Activated T-helper 9 cell treated with anti-CD3 and anti-CD28 coated beads, Interleukin-2, amount 50 U/mL, for 16 hours (primary cell): ENCODE data around the gene MAB21L3.

Experiments
- DNase-seq: peaks from one replicate; pipeline ENCODE4 v3.0.0-alpha.2; 2020; ENCODE audit warnings: low read depth

MAB21L3 gene

DNA sequence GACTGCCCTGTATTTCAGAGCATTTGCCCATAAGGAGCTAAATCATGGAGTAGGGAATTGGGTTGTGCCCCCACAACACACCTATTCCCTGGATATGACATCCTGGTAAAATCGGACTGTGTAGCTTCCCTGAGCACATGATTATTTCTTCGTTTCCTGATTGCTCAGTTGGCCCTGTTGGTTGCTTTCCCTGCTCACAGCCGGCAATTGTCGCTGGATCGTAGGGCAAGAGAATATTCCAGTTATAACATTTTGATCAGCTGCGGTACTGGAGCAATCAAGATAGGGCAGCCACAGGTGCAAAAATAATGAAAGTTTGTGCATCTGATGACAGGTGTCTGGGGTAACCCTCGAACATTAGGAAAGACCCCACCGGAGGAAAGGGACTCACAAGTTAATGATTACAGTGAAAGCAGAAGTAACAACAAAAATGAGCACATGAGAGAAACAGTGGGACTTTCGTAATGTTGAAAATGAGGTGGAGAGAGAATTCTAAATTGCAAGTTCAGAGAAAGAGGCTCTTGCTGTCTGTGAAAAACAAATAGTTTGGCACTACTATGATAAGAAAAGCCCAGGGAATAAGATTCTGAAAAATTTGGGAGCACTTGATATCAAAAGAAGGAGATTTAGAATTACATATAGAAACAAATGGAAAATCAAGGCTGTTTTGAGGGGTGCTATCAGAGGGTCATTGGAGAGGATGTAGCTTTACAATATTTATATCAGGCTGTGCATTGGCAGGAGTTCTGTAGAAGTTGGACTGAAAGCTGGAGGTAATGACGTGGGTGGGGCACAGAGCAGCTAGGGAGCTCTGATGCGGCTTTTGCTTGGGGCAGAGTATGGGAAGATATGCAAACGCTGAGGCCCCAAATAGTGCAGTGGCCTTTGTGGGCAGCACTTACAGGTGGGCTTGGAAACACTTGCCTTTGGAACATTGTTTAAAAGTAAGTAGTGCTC, at the start of gene MAB21L3:
Gene MAB21L3 (plus strand): TSS at position 833 of the 957 bp plus-strand sequence. CDS start 1,217 bp downstream, outside the sequence.
- no peak for DNase-seq

DNA sequence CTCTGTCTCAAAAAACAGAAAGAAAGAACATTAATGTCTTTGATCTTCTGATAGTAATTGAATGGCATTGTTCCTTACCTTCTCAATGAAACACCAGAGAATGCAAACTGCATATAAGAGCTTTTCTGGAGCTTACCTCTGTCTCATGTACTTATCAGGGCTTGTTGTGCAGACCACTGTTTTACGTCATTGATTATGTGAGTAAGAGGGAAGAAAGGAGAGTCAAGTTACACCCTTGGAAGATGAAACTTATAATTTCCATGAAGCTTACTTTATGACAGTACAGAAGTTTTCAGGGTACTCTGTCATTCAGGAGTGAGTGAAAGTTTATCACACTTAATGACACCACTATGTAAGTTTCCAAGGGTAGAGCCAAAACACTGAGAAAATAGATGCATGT, 49.0 kb upstream of the MAB21L3 start:
- no peak for DNase-seq

DNA sequence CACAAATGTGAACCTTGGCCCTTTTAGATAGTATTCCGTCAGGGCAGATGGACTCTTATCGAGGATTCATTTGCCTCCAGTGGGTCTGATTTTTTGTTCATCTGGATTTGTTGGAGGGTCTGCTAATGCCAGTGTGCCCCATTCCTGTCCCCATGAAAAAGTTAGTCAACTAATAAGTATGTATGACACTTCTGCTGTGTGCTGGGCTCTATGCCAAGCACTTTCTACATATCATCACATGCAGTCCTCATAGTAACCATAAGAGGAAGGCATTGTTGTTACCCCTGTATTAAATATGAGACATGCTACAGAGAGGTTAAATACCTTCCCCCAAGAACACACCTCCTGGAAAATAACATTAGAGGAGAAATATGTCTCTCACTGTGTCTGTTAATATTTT, 46.6 kb upstream of the MAB21L3 start:
- DNase-seq = no peak

DNA sequence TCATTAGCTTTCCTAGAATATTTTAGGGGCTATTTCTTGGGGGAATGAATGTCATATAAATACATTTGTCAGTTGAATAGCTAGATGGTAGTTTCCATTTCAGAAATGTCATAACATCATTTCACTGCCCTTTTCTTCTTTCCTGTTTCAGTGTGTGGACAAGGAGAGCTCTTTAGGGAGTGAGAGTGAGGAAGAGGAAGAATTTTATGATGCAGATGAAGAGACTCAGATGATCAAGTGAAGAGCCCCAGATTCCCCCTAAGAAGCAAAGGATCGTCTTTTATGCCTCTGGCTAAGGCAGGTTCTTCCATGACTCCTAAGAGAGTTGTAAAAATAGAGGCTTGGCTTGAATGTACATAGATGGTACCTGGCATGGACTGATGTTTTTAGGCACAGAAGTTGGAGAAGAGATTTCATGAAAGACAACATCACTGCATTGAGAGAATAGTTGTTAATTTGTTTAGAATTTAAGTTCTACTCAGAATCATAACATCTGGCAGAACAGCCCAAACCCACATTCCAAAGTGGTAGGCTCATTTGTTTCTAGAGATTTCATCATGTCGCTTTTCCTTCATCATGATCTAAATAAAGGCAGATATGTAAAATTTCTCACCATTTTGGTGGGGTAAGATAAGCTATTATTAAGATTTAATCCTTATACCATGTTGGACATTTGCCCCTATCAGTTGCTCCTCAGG, 44.2 kb upstream of the MAB21L3 start:
- no peak for DNase-seq

DNA sequence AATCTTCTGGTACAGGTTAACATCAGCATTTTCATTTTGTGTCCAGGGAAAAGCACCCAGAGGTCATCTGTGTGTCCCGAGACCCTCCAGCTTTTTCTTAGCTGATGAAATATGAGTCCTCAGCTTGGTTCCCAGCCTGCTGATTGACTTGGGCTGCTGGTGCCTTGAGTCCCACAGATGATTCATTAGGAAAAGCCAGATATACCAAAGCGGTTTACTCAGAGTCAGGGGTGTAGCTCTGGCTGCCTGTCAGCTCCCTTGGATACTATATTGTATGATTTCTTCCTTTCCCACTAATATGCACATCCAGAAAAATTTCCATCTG, 43.7 kb upstream of the MAB21L3 start:
- DNase-seq = no peak

DNA sequence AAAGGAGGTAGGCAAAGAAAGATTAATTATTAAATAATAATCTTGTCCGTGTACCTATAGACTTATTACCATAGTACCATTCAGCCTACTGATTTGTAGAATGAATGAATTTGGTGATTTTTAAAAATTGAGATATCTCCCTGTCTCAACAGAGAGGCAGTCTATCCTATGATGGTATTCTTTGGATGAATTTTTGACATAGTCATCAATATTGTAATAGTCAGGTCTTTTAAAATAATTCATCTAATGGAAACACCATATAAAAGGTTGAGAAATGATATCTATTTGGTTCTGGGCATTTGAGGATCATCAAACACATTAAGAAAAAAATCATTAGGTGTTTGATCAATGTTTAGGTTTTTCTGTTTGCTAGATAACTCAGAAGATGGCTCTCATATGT, 35.6 kb upstream of the MAB21L3 start:
- no peak for DNase-seq

DNA sequence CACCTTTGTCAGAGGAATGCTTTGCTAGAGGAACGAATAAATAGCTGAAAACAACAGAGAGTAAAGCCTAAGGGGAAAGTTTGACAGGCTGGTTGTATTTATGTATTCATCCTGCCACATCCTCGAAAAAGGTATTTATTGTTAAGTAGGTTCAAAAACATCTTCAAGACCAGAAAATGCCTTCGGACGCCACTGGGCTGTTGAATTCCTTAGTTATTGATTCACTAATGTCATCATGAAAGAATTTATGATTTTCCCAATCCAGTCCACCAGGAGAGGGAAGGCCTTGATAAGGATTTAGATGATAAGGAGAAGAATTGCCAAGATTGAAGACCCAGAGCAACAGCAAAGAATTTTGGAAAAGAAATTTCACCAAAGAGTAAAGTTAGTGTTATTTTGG, 35.2 kb upstream of the MAB21L3 start:
- DNase-seq = no peak

DNA sequence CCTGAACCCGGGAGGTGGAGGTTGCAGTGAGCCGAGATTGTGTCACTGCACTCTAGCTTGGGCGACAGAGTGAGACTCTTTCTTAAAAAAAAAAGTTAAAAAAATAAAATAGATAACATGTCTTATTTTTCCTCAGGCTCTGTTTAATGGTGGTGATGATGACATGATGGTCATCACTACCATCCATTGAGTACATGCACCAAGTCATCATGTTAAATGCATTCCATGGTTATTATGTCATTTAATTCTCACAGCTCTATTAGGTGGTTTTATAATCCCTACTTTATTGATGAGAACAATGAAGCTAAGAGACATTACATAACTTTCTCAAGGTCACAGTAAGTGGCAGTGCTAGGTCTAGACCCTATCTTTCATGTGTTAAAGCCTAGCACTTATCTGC, 34.4 kb upstream of the MAB21L3 start:
- DNase-seq = no peak

DNA sequence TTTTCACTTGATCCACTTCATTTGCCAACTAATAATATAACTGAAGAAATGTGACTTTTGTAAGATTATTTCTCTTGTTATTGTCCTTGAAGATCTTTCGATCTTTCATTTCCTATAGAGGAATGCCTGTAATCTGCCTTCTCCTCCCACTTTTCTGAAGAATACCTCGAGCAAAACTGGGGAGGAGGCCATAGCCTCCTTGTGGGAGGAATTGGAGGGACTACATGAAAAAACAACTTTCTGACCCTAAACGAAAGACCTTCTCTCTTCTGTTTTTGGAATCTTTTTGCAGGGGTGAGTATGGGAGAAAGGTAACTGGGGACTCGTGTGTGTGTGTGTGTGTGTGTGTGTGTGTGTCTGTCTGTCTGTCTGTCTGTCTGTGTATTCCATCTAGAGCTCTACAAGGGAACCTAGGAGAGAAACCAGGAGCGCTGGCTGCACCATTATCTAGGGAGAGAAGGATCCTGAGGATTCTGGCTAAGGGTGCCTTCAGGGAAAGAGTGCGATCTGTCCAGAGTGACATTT, 32.4 kb upstream of the MAB21L3 start:
- no peak for DNase-seq

DNA sequence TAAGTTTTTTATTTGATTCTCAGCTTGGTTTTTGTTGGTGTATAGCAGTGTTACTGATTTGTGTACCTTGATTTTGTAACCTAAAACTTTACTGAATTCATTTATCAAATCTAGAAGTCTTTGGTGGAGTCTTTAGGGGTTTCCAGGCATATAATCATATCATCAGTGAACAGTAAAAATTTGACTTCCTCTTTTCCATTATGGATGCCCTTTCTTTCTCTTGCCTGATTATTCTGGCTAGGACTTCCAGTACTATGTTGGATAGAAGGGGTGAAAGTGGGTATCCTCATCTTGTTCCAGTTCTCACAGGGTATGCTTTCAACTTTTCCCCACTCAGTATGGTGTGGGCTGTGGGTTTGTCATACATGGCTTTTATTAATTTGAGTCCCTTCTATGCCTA, 23.6 kb upstream of the MAB21L3 start:
- DNase-seq = no peak

DNA sequence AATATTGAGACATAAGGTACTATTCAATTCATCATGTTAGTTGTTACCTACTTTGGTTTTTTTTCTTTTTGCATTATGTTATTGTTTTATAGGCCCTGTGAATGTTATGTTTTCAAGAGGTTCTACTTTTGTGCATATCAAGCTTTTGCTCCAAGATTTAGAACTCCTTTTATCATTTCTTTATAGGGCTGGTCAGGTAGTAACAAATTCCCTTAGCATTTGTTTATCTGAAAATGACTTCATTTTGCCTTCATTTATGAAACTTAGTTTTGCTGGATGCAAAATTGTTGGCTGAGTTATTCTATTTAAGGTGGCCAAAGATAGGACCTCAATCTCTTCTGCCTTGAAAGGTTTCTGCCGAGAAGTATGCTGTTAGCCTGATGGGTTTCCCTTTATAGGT, 21.3 kb upstream of the MAB21L3 start:
- DNase-seq = no peak

DNA sequence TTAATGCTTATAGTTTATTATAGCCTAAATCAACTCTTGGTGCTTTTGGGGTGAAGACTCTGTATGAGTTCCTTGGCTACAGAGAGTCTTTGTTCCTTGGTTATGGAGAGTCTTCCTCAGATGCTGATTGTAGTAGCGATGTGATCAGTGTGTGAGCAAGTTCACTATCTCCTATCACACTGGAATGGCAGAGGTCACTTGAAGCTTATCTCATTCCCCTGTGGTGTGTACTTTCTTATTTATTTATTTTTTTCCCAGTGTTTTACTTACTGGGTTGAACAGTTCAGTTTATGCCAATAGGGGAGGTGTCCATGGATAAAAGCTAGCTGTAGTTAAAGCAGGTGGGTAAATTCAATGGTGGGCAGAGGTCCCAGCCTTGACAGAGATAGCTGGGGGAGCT, 20.1 kb upstream of the MAB21L3 start:
- no peak for DNase-seq

DNA sequence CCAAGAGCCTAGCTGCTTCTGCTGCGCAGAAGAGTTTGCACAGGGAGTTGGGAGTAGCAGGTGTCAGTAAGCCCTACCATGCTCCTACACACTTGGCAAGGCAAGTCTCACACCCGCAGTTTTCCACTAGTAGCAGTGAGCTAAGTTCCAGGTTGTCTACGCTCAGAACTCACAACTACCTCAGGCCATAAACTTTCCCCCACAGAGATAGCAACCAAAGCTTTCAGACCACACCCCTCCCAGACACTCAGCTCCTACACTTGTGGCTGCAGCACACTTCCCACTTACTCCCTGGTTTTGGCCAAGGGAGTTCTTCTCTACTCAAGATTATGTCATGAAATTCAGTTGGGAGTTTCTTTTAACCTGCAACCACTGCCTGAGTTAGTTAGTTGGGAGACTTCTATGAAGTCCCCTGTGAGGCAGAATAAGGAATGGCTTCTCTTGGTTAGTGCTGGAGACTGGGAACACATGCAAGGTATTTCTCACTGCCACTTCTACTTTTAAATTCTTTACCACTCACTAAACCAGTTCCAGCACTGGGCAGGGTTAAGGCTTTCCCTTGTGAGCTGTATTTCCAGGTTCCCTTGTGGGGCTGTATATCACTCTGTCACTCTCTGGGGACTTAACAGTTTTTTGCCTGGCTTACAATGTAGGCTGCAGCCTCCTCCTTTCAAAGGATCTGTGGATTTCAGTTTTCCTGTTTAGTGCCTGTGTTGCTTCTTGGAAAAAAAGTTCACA, 18.3 kb upstream of the MAB21L3 start:
- no peak for DNase-seq

DNA sequence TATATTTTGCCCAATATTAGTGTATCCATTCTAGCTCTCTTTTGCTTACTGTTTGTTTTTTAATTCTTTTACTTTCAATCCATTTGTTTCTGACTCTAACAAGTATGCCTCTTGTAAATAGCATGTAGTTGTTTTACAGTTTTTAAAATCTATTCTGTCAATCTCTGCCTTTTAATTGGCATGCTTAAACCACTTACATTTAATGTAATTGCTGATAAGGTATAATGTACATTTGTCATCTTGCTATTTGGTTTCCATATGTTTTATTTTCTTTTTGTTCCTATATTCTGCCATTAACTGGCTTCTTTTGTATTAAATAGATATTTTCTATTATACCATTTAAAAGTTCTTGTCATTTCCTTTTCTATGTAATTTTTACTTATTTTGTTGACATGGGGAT, 16.2 kb upstream of the MAB21L3 start:
- DNase-seq = no peak

DNA sequence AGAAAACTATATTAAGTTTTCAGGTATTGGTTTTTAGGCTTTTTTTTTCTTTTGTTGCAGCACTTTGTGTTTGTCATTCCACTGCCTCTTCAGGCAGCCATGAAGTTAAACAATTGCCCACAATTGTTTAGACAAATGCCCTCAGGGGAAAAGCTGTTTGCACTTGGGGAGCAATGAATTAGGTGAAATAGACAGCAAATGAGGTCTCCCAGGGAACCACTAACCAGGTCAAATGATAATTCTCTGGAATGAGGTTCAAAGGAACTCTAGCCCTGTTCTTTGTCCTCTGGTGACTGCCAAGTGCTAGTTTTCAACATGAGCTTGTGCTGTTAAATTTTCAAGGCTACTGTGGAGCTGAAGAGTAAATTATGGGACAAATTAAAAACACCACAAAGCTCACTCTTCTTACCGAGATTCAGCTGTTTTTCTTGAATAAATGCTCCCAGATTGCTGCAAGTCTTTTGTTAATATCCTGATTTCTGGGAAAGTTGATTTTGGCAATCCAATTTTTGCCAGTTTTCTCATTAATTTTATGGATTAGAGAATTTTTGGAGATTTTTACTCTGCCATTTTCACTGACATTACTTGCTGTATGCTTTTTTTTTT, 15.1 kb upstream of the MAB21L3 start:
- DNase-seq = no peak

DNA sequence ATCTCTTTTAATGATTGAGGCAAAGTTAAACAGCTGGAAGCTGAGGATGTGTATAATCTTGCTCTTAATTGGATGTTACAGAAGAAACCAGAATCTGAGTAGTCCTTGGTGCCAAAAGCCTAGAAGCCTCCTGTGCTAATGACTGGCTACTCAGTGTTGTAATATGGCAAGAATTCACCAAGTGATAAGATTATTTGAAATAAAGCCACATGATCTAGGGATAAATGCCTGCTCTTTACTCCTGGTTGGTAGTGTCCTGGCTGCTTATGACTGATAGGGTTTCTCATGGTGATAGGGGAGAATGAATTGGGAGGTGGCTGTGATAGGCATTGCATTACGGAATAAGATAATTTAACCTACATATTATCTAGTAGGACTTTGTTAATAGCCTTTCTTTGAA, 13.6 kb upstream of the MAB21L3 start:
- DNase-seq = no peak

DNA sequence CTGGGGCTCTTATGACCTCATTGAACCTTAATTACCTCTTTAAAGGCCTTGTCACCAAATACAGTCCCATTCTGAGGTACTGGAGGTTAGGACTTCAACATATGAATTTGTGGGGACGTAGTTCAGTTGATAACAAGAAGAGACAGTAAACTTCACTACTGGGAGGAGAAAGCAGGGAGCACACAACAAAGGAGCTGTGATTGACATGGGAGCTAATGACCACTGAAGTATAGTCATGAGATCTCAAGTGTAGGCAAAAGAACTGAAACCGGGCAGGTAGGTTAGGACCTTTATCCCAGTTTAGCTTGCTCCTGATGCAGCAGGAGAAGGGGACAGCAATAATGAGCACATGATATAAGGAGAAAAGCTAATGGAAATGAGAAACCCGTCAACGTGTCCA, 11.8 kb upstream of the MAB21L3 start:
- DNase-seq = no peak

DNA sequence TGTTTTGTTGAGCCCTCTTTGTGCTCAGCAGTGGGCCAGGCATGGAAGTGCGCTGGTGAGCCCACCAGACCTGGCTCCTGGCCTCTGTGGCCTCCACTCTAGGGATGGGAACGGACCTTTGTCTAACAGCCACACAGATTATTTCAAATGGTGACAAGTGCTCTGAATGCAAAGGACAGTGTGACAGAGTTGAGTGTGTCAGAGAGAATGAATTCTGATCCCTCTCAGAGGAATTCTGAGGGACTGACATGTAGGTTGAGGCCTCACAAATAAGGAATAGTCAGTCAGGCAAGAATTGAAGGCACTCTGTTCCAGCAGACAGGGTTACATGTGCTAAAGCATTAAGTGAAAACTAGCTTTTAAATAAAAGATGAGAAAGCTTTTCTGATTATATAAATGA, 11.3 kb upstream of the MAB21L3 start:
- DNase-seq = no peak

DNA sequence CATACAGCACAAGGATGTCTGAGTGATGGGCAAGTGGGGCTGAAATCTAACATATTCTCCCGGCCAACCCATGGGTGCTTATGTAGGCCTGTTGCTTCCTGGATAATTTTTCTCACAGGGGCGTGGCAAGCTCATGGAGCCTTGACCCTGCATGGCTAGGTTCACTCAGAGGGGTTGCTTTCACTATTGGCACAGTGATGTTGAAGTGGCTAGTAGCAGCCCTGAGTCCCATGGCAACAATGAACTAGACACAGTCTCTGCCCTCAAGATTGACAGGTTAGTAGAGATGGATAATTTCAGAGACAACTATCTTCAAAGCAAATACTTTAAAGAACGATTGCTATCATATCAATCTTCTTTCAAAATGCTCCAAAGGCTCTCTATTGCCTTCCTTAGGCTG, 6.5 kb upstream of the MAB21L3 start:
- DNase-seq = no peak

DNA sequence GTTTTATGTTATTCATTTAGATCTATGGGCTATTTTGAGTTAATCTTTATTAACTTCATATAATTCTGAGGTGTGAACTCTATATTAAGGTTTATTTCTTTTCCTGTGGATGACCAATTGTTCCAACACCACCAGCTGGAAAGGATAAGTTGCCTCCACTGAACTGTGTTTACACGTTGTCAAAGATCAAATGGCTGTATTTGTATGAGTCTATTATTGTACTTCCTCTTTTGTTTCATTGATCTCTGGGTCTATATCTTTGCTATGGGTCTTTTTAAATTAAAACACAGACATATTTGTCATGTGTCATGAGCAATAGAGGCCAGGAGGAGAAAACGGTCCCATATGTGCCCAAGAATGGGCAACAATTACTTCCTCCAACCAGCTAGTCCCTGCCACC, 5.2 kb upstream of the MAB21L3 start:
- no peak for DNase-seq

DNA sequence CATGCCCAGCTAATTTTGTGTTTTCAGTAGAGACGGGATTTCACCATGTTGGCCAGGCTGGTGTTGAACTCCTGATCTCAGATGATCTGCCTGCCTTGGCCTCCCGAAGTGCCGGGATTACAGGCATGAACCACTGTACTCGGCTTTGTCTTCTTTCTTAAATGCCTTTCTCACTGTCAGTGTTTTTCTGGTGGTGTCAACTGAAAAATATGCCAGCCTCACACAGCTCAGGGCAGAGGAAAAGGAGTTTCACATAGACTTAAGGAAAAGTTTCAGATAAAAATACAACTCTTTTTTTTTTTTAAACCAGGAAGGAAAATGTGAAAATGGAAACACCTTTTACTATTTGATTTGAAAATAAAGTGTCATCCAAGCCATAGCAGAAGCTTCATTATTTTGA, 4.6 kb upstream of the MAB21L3 start:
- DNase-seq = no peak

DNA sequence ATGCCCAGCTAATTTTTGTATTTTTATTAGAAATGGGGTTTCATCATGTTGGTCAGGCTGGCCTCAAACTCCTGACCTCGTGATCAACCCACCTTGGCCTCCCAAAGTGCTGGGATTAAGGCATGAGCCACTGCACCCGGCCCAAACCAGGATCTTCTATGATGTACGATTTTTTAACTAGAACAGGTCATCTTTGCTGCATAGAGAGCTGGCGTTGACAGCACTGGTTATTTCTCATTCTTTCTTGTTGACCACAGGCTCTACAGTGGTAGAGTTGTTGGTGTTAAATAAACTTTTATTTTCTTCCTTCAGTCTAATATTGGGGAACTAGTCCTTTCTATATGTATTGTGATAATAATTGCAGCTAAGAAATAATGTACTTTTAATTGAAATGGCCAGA, 3.8 kb upstream of the MAB21L3 start:
- DNase-seq = no peak
